ENCODE results near the gene PPP2R2C.

DNA sequence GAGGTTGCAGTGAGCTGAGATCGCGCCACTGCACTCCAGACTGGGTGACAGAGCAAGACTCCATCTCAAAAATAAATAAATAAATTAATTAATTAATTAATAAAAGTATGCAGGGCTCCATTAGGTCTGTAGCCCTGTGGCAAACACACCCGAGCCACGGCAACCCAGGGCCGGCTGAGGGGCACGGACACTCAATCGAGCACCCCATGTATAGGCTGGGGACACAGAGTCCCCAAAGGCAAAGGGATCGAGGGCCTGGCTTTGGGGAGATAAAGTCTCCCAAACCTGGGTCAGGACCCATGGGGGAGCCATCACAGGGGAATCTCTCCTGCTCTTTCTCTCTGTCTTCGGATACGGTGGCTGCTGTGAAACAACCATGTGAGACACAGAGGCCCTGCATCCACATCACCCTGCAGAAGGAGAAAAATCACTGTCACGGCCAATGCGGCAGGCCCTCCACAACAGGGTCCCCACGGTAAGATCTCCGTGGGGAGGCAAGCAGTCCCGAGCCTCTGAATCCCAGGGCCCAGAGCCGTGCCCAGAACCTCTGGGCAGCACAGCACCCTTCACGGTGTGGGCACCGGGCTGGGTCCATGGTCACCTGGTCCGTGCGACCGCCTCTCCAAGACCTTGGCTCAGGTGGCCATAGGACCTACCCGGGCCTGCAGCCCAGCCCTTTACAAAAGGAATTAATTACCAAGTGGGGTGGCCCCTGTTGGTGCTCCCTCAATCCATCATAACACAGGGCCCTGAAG, 121.0 kb downstream of the PPP2R2C start:
- no peak for TF ChIP-seq EZH2 (IDR thresholded peaks at IDR 0.05; ENCODE audit: low read length)
- TF ChIP-seq, protein P1, sequence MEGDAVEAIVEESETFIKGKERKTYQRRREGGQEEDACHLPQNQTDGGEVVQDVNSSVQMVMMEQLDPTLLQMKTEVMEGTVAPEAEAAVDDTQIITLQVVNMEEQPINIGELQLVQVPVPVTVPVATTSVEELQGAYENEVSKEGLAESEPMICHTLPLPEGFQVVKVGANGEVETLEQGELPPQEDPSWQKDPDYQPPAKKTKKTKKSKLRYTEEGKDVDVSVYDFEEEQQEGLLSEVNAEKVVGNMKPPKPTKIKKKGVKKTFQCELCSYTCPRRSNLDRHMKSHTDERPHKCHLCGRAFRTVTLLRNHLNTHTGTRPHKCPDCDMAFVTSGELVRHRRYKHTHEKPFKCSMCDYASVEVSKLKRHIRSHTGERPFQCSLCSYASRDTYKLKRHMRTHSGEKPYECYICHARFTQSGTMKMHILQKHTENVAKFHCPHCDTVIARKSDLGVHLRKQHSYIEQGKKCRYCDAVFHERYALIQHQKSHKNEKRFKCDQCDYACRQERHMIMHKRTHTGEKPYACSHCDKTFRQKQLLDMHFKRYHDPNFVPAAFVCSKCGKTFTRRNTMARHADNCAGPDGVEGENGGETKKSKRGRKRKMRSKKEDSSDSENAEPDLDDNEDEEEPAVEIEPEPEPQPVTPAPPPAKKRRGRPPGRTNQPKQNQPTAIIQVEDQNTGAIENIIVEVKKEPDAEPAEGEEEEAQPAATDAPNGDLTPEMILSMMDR (optimal IDR thresholded peaks at IDR 0.05 in 1 of 3, IDR thresholded peaks at IDR 0.05 in 1 of 3, conservative IDR thresholded peaks at IDR 0.05 in 1 of 3; ENCODE audit: extremely low read depth in 1 of 3, insufficient read depth in 2 of 3, low read length in 3 of 3), result no peak
